ENCODE data around the gene SMU1.
"Not testable (repeated sequence)": the region's sequence is repeated elsewhere in the genome, so short reads cannot be mapped to it uniquely, and the experiment has no call there.

SMU1 gene

DNA sequence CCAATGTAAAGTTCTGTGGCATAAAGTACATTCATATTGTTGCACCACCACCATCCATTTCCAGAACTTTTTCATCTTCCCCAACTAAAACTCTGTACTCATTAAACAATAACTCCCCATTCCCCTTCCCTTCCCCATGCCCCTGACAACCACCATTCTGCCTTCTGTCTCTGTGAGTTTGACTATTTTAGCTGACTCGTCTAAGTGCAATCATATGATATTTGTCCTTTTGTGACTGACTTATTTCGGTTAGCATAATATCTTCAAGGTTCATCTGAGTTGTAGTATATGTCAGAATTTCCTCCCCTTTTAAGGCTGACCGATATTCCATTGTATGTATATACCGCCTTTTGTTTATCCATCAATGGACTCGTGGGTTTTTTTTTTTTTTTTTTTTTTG, 29.0 kb upstream of the SMU1 start:
- DNase-seq: no peak

GRCh38 chr9:33104401-33104800, 27.9 kb upstream of the SMU1 start:
- DNase-seq: no peak

- no peak for DNase-seq
Measured at GRCh38 chr9:33103501-33104281, 27.2 kb upstream of the SMU1 start.

- no peak for DNase-seq
Measured at GRCh38 chr9:33102551-33103210, 26.2 kb upstream of the SMU1 start.

GRCh38 chr9:33101104-33101951, 24.9 kb upstream of the SMU1 start:
- DNase-seq: no peak

- DNase-seq: no peak
Measured at GRCh38 chr9:33099754-33100153, 23.3 kb upstream of the SMU1 start.

DNA sequence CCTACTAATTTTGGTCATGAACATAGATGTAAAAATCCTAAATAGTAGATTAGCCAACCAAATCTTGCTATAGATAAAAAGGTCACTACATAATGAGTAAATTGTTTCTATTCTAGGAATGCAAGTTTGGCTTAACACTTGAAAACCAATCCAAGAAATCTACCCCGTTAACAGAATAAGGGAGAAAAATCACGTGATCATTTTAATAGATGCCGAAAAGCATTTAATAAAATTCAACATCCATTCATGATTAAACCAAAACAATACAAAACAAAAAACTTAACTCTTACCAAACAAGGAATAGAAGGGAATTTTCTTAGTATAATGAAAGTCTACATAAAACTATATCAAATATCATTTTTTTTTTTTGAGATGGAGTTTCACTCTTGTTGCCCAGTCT, 20.7 kb upstream of the SMU1 start:
- no peak for DNase-seq

GRCh38 chr9:33092634-33093033, 16.2 kb upstream of the SMU1 start:
- no peak for DNase-seq

GRCh38 chr9:33085672-33086071, 9.2 kb upstream of the SMU1 start:
- DNase-seq: not testable (repeated sequence)

- DNase-seq: peak in 1 of 2 experiments; percentile 7
Measured at GRCh38 chr9:33082538-33083326, 6.3 kb upstream of the SMU1 start.

GRCh38 chr9:33082128-33082527, 5.7 kb upstream of the SMU1 start:
- DNase-seq: no peak

- DNase-seq: peak; percentile 69 to 71
Measured at GRCh38 chr9:33081128-33081851, 4.8 kb upstream of the SMU1 start.

DNA sequence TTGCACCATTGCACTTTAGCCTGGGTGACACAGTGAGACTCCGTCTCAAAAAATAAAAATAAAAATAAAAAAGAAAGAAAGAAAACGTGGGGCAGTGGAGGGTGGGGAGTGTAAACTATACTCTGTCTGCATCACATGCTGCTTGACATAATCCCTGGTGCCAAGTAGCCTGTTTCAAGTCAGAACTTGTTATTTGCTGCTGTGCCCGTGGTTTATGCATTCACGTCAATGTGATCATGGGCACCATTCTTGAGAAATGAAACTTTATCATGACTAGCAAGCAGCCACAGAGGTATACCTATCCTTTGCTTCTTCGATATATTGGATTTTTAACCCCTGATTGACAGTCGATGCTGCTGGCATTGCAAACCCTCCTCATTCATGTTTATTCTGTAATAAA, 4.1 kb upstream of the SMU1 start:
- DNase-seq: no peak

GRCh38 chr9:33068991-33069390, 7.5 kb downstream of the SMU1 start:
- DNase-seq: no peak

DNA sequence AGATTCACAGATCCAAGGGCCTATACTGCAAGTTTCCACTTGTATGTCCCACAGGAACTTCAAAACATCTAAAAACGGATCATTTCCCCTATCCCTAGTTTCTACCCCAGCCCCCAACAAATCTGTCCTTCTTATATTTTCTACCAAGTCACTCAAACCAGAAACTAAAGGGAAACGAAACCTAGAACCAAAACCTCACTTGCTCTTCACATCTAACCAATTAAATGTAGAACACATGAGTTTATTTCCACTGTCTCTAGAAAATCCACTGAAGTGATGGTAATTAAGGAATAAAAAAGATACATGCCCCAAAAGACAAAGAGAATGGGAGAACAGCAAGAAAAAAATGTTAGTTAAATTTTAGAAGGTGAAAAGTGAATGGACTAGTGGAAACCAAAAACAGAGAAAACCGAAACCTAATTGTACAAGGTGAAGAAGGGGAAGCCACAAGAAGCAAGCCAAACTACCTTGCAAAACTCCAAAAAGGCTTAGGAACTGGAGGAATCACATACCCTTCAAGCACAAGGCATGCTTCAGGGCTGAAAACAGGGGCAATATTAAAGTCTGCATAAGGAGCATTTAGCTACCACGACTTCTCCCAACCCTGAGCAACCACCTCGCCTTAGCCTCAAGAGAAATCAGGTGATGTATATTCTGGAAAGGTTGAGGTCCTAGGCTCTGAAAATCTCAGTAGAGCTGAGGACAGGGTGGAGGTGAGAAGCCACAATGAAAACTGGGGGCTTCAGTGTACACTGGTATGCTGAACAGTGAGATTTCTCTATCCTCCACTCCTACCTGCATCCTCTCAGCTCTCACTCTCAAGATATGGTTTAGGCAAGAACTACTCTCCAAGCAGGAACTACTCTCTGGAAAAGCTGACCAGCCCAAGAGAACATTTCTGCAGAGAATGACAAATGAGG, 11.1 kb downstream of the SMU1 start:
- DNase-seq: no peak

DNA sequence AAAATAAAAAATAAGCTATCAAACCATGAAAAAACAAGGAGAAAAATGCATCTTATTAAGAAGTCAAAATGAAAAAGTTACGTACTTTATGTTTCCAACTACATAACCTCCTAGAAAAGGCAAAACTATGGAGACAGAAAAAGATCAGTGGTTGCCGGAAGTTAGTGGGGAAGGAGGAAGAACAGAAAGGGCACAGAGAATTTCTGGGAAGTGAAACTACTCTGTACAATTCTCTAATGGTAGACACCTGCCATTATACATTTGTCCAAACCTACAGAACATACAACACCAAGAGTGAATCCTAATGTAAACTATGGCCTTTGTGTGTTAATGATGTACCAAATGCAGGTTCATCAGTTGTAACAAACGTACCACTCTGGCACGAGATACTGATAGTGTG, 25.3 kb downstream of the SMU1 start:
- DNase-seq: no peak

GRCh38 chr9:33049680-33050361, 26.7 kb downstream of the SMU1 start:
- DNase-seq: no peak

GRCh38 chr9:33048054-33048465, 28.4 kb downstream of the SMU1 start:
- DNase-seq: no peak

DNA sequence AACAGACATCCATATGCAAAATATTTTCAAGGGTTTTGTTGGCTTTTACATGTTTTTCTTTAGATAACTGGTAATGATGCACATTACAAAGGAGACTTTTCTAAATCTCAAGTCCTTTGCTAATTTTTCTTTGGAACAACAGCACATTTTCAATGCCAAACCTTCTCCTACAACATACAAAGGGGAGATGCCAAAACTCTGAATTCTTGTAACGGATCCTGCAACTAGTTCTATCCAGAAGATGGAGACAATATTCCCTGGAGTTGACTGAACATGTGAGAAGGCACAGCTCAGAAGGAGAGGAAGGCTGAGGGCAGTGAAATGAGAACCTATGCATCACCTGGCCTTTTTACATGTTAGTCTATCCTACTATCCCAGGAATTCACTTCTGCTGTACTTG, 30.4 kb downstream of the SMU1 start:
- DNase-seq: no peak

- DNase-seq: peak; percentile 31 to 47
Measured at GRCh38 chr9:33044677-33045282, 31.7 kb downstream of the SMU1 start.

Measured in SHP77 (cell line).